GM18870 (cell line): ENCODE data around the gene SEMA4C.
"Not testable (repeated sequence)": the region's sequence is repeated elsewhere in the genome, so short reads cannot be mapped to it uniquely, and the experiment has no call there.

Source experiments
- ATAC-seq: cut with Tn5 transposase; IDR thresholded peaks from one replicate; pipeline ENCODE4 v1.9.1; 2021; ENCODE audit warnings: moderate library complexity; ENCODE audit not compliant: unreplicated experiment

SEMA4C gene

GRCh38 chr2:96897491-96898134 lies 27.7 kb upstream of the SEMA4C start:
- ATAC-seq: no peak

DNA sequence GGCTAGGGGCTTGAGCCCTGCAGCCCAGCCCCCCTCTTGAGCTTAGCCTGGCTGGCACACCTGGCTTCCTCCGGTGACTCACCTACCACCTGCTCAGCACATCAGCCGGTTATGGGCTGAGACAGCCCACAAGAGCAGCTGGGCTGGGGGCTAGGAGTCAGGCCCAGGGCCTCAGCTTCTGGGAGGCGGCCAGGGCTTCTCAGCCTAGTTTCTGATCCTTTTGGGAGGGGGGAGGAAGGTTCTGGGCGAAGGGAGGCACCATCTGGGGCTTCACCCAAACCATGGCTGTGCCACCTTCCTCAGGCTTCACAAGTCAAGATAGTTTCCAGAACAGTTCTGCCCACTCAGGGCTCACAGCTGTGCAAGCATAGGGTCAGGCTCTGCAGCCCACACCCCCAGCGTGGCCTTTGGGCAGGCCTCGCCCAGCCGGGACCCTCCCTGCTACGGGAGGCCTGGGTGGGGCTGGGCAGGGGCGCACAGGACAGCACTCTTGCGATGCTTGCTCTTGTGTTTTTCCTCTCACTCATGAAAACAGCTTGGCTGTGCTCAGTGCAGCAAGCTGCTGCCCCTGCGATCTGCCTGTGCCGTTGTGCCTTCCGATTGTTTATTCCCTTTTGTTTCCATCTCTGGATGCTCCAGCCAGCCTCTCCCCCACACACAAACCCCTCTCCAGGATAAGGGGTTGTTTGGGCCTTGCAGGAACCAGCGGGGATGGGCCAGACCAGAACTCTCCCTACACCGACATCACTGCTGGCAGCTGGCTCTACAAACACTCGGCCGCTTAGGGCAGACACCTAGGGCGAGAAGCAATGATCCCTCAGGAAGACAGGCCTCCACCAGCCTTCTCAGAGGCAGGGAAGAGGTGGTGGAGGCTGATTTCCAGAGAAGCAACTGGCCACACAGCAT lies 26.1 kb upstream of the SEMA4C start:
- ATAC-seq: no peak

DNA sequence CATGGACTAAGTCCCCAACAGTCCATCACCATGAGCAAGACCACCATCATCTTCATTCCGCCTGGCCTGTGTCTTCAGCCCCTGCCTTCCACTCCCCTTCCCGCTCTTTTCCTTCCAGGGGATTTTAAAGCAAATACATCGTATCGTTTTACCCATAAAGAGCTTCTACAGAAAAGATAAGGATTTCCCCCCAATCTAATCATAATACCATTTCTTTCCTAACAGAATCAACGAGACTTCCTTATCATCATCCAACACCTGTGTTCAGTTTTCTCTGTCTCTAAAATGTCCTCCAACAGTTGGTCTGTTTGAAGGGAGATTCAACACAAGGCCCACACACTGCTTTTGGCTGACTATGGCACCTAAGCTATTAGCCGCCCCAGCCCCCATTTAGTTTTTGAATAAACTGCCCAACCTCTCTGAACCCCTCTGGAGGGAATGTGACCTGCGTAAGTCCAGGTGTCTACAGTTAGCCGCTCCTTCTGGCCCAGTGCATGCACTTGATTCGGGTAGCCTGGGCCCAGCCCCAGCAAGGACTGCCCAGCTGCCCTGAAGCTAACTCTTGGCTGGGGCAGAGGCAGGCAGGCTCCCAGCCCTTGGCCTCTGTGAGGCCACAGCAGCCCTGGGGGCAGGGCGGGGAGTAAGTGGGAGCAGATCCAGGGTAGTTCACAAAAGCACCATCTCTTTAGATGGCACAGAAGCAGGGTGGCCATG lies 25.3 kb upstream of the SEMA4C start:
- ATAC-seq: no peak

DNA sequence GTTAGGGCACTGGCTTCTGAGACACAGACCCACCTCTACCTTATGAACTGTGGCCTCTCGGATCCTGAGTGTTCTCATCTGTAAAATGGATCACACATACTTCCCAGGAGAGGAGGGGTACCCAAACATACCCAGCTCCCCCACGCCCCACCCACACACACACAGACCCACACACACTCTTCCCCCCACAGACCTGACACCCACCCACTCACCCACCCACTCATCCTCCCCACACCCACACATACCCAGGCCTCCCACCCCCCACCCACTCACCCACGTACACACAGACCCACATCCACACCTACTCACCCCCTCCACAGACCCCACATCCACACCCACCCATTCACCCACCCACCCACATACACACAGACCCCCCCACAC lies 24.3 kb upstream of the SEMA4C start:
- no peak for ATAC-seq

DNA sequence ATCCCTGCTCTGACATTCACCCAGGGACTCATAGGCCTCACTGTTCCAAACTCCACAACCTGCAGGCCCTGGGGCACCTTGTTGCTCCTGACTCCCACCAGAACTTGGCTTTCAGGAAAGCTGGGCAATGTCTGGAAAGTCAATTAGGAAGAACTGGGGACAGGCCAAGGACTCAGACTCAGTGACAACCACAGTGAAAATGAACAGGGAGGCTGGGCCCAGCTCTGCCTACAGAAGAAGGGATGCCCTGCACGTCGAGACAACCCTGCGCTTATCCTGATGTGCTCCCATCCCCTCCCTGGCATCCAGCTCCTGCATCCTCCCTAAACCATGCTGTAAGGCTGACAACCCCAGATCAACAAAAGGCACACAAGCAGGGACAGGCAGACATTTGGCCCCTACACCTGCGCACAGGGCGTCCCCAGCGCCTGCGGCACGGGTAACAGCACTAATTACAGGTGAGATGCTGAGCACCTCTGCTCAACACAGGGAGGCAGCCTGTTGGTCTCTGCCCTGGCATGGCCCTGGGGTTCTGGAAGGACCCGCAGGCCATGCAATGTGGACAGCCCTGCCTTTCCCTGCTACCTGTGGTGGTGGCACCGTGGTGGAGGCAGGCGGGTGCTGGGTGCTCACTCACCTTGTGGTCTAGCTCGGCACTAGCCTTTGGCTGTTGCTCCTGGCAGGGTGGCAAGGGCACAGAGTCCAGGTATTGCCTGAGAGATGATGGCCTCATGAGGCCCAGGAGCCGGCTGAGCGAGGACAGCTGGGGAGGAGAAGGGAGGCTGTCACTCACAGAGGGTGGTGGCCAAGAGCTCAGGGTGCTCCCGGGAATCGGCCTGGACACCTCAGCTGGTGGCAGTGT lies 23.6 kb upstream of the SEMA4C start:
- no peak for ATAC-seq

DNA sequence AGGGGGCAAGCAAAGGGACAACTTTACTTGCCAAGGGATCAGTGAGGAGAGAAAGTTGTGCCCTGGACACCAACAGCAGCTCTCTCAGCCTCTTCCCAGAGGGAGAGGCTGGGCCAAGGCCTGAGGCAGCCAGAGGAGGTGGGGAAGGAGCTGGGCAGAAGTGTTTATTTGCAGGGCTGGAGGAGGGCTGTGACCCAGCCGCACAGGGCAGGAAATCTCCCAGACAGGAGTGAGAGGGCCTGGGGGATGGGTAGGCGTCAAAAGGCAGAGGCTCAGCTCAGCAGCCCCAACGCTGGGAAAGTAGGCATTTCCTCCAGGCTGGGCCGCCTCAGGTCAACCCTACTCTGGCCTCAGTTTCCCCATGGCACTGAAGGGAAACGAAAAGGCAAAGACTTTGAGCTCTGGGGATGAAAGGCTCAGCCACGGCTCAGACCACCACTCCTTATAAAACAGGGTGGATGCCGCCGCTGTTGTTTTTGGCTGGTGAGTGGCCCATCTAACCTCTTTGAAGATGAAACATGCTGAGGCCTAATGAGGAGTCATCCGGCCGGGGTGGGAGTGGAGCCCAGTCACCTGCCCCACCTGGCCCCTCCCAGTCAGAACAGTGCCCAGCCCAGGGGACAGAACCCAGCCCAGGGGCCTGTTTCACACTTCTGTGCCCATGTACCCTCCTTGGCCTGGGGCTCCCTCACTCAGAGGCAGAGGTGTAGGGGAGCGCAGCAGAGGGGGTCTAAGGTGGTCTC lies 21.9 kb upstream of the SEMA4C start:
- ATAC-seq: no peak

GRCh38 chr2:96890726-96891385 lies 21.0 kb upstream of the SEMA4C start:
- ATAC-seq: no peak

DNA sequence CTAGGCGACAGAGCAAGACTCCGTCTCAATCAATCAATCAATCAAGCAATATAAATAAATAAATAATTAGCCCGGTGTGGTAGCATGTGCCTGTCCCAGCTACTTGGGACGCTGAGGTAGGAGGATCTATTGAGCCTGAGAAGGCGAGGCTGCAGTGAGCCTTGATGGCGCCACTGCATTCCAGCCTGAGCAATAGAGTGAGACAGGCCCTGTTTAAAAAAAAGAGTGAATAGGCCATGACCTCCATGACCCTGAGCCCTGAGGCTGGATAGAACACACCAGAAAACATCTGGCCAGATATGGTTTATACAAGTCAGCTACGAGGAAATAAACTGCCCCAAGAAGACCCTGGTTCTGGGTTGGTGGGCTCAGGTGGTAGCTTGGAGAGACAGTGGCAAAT lies 20.4 kb upstream of the SEMA4C start:
- ATAC-seq: no peak

DNA sequence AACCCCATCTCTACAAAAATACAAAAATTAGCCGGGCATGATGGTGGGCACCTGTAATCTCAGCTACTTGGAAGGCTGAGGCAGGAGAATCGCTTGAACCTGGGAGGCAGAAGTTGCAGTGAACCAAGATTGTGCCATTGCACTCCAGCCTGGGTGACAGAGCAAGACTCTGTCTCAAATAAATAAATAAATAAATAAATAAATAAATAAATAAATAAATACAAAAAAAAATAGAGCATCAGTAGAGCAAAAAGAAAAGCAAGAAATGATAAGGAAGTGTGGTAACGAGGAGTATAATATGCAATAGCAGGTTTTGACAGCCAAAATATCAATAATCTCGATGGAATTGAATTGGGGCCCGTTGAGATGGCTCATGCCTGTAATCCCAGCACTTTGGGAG lies 19.6 kb upstream of the SEMA4C start:
- ATAC-seq: not testable (repeated sequence)

- ATAC-seq: no peak
These were observed 18.5 kb upstream of the SEMA4C start for GRCh38 chr2:96888072-96889011.

DNA sequence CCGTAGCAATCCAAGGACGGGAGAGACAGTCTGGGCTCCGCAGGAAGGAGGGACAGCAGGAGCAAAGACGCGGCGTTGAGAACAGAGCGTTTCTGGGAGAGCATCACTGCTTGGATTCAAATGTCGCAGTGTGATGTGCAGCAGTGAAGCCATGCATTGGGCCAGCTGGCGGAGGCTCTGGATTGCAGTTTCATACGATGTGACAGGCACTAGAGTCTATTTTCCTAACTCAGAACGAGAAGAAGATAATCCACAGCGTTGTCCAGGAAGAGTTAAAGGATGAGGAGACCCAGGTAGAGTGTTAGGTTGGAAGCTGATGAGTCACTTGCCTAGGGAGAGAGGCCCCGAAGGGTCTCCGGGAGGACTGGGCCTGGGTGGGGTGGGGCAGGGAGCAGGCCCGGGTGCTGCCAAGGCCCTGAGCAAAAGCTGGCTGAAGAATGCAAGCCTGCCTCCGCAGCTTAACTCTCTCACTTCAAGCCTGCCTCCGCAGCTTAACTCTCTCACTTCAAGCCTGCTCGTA lies 17.7 kb upstream of the SEMA4C start:
- ATAC-seq: no peak

DNA sequence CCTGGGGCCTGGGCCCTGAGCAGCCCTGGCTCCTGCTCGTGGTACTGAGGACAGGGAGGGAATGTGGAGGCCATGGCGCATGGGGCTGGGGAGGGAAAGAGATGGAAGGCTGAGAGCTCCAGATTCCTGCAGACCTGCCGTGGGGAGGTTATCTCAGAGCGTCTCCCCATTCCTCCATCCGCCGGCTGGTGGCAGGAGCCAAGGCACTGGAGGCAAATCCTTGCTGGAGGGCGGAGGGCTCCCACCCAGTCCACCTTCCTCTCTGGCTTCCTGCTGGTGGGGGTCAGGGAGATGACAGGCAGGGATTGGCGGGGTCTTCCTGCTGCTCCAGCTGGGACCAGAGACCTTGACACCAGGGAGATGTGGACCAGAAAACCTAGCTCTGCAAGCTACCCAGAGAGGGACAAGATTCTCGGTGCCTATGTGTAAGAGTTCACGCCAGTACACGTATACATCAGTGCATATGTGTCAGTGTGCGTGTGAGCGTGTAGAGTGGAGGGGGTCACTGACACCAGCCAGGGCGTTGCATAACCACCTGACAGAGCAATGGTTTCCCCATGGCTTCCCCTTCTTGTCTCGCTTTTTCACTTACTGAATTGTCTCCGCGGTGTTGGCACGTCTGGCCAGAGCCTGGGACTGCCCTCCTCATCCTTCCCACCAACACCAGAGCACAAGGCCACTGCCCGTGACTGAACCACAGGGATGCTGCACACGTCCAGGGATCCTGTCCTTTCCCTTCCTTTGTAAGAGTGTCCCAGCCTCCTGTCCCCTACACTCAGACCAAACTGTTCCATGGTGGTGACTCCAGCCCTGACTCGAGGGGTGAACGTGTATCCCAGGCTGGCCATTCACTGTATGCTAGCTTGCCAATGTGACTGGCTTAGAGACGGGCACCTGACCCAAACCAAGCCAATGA lies 15.8 kb upstream of the SEMA4C start:
- no peak for ATAC-seq

- no peak for ATAC-seq
These were observed 14.6 kb upstream of the SEMA4C start for GRCh38 chr2:96884299-96885094.

- no peak for ATAC-seq
These were observed 13.4 kb upstream of the SEMA4C start for GRCh38 chr2:96883306-96883705.

GRCh38 chr2:96882906-96883305 lies 13.0 kb upstream of the SEMA4C start:
- no peak for ATAC-seq

DNA sequence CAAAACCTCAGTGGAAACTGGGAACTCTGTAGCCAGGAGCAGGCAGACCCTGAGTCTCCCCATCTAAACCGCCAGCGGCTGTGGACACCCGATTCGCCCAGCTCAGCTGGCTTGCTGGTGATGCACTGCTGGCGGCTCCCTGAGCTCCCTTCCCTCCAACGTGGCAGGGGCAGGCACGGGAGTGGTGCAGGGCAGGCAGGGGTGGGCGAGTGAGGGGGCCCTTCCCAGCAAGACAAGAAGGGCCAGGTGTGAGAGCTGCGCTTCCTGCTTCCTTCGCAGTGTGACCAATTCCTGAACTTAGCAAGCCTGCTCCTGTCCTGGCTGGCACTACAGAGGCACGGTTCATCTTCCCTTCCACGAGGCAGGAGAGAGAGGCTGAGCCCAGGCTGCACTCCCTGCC lies 12.3 kb upstream of the SEMA4C start:
- no peak for ATAC-seq
